NCI-H146 (cell line): ENCODE measurements around the gene BTBD1.
"Not testable (repeated sequence)": the region's sequence is repeated elsewhere in the genome, so short reads cannot be mapped to it uniquely, and the experiment has no call there.

Source experiments
- DNase-seq: peaks from one replicate; lab custom pipeline; 2025; lab: John Stamatoyannopoulos, UW

The BTBD1 gene

GRCh38 chr15:83094583-83094982 lies 27.5 kb upstream of the BTBD1 start:
- DNase-seq: no peak

DNA sequence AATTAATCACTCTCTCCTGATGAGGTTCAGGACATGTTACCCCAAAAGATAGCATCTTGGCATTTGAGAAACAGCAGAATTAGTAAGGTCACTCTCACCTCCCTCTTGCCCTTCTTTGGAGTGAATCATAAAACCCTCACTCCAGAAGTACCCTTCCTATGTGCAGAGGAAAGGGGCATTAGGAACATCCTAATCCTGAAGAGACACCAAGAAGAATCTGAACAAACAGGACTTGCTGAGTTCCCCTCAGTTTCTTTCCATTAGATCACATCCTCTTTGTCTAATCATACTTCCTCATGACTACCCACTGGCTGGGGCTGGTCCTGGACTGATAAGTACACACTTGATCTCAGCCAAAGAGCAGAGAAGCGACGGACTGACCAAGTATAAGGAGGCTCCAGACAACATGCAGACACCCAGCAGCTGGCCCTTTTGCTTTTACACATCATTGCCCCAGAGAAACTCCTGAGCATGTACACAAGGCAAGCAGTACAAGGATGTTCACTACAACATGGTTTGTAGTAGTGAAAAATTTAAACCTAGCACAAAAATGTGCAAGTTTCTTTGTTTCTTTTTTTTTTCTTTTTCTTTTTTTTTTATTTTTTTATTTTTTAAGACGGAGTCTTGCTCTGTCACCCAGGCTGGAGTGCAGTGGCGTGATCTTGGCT lies 25.4 kb upstream of the BTBD1 start:
- no peak for DNase-seq

DNA sequence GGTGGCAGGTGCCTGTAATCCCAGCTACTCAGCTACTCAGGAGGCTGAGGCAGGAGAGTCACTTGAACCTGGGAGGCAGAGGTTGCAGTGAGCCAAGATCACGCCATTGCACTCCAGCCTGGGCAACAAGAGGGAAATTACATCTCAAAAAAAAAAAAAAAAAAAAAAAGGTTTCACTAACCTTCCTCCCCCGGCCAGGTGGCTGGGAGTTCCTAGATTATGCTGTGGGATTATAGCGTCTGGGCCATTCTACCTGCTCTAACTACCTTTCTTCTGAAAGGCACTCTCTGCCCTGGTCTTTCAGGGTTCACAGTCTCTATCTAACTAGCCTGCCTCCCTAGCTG lies 24.9 kb upstream of the BTBD1 start:
- DNase-seq: not testable (repeated sequence)

- DNase-seq: no peak
Measured at GRCh38 chr15:83090465-83090864, 23.4 kb upstream of the BTBD1 start.

DNA sequence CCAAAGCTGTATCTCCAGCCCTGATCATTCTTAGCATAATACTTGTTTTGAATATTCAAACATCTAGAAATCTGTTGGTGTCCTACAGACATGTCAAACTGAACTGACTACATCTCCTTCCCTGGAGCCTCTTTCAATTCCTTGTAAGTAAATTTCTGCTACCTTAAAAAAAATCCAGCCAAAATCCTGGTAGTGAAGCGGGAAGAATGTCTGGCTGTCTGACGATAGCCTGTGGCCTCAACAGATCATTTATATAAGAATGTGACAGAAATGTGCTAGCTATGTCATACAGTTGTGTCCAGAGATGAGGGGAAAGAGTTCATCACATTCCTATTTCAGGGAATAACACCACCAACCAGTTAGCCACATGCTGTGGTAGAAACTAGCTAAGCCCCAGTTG lies 21.8 kb upstream of the BTBD1 start:
- DNase-seq: no peak

GRCh38 chr15:83087576-83087975 lies 20.5 kb upstream of the BTBD1 start:
- DNase-seq: no peak

DNA sequence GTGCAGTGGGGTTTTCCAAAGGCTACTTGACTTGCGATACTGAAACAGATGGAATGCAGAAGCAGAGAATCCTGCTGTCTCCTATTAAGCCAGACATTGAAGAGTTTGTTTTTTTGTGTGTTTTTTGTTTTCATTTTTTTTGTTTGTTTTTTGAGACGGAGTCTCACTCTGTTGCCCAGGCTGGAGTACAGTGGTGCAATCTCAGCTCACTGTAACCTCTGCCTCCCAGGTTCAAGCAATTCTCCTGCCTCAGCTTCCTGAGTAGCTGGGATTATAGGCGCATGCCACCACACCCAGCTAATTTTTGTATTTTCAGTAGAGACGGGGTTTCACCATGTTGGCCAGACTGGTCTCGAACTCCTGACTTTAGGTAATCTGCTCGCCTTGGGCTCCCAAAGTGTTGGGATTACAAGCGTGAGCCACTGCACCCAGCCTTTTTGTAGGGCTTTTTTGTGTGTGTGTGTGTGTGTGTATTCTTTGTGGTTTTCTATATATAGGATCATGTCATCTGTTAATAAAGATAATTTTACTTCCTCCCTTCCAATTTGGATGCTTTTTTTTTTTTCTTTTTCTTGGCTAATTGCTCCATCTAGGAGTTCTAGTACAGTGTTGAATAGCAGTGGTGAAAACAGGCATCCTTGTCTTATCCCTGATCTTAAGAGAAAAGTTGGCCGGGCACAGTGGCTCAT lies 19.0 kb upstream of the BTBD1 start:
- DNase-seq: not testable (repeated sequence)

DNA sequence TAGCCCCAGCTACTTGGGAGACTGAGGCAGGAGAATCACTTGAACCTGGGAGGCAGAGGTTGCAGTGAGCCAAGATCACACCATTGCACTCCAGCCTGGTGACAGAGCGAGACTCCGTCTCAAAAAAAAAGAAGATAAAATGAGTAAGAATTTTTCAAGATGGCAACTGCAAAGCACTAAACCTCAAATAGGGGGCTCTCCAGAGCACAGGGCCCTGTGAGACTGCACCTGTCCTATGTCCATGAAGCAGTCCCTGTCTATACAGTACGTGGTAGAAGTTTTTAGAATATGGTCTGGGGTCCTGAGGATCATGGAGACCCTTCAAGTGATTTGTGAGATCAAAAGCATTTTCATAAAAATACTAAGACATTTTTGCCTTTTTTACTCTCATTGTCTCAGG lies 18.4 kb upstream of the BTBD1 start:
- DNase-seq: not testable (repeated sequence)

GRCh38 chr15:83082730-83083386 lies 15.8 kb upstream of the BTBD1 start:
- DNase-seq: no peak

- DNase-seq: no peak
Measured at GRCh38 chr15:83081256-83082014, 14.4 kb upstream of the BTBD1 start.

DNA sequence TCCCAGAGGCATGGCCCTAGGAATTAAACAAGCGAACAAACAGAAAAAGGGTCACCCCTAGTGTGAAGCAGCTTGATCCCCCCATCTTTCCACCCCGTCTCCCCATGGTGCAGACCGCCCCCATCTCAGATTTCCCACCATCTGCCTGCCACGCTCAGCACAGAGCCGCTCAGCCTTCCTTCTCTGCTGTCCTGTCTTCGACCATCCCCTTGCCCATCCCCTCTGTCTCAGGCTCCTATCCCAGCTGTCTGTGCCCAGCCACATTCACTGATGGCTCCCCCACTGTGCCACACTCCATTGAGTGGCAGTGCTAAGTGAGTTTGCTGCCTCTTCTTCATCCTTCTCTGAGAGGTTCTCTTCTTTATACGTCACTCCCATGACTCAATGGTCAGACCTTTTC lies 11.7 kb upstream of the BTBD1 start:
- no peak for DNase-seq

DNA sequence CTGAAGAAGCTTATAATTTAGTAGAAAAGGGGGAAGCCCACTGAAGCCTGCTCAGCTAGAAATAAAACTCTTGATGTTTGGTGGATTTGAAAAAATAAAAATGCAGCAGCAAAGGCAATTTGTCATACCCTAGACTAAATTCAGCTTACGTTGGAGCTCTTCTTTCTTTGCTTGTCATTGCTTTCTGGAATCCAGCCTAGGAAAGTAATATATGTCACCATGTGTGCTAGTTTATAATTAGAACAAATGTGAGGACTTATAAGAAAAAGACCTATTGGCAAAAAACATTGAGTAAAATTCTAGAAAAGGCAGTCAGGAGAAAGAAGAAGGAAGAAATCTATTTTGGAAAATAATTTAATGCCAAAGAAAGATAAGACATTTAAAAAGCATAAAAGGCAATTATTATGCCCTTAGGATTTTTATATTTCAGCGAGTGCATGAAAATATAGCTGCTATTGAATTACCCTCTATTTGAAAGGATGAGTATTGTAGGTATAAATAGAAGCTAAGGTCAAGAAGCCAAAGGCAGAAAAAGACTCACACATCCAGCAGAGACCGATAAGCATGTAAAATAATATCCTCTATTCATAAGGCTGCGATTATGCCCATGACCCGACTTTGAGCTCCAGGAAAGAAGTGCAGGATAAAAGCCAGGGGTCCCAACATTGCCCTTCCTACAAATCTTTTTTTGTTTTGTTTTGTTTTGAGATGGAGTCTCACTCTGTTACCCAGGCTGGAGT lies 10.6 kb upstream of the BTBD1 start:
- DNase-seq: peak; percentile 22

GRCh38 chr15:83069211-83069642 lies 2.2 kb upstream of the BTBD1 start:
- DNase-seq: not testable (repeated sequence)

DNA sequence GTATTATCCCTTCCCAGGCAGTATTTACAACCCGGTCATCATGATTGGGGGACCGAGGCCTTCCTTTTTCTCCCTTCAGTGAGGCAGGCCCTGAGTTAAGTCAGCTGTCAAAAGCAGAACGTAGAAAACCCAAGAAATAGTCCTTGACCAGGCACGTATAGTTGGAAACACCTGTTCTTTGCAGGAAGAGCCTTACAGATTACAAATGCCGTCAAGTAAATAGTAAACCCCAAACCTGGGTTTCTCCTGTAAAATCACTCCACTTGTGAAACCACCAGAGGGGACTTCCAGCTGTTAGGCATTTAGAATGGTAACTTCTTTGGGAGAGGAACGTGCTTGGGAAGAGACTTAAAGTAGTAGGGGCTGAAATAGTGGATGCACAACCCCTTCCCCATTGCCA lies 1.0 kb upstream of the BTBD1 start:
- DNase-seq: no peak

GRCh38 chr15:83067638-83067962 lies 548 bp upstream of the BTBD1 start:
- DNase-seq: no peak

- DNase-seq: peak; percentile 27
Measured at GRCh38 chr15:83066034-83066733, 868 bp downstream of the BTBD1 start.

DNA sequence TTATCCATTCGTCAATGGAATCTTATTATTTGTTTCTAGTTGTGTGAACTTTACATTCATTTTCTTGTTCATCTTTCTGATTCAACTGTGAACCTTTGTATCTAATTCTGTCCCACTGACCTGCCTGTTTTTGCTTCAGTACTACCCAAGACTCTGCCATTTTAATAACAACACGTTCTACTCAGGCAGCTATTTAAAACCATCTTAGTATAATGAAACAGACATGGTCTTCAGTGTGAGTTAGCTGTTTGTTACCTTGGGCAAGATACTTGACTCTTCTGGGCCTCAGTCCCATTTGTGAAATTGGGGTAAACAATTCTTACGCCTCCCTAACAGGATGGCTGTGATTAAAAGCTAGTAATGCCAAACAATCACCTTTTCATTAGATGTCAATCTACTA lies 1.6 kb downstream of the BTBD1 start:
- no peak for DNase-seq

DNA sequence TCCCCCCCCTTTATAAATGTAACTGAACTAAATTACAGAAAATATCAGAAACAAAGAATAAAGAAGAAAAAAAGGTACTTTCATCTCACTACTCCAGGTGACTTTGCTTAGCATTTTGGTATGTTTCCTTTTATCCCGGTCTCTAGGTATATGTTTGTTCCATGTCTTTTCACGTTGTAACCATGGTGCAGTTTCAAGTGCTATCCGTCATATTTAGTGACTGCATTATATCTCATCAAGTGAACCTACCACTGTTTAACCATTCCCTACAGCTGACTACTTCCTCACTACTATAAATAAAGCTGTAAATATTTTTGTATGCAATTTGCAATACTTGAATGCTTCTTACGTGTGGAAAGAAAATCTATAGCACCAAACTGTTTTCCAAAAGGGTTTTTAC lies 2.2 kb downstream of the BTBD1 start:
- DNase-seq: no peak

- no peak for DNase-seq
Measured at GRCh38 chr15:83063551-83063950, 3.5 kb downstream of the BTBD1 start.

GRCh38 chr15:83062768-83063180 lies 4.3 kb downstream of the BTBD1 start:
- DNase-seq: no peak

DNA sequence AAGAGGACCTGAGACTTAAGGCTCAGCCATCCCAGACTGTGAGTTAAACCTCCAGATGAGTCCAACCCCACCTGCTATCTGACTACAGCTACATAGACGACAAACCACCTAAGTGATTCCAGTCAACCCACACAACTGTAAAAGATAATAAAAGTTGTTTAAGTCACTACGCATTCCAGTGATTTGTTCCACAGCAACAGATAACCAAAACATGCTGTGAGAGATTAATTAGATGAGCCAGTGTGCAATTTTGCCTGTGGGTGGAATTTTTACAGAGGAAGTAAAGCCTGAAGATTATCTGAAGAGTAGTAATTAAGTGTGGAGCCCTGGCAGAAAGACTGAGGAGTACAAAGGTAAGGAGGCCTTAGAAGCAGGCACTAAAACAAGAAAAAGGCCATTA lies 5.4 kb downstream of the BTBD1 start:
- DNase-seq: no peak
